ENCODE data around the gene HDAC4.

GRCh38 chr2:239398521-239398921 lies 2.3 kb downstream of the HDAC4 start:
- TF ChIP-seq CTCF (IDR thresholded peaks at IDR 0.05) (no peak), POLR2A (IDR thresholded peaks at IDR 0.05) (no peak)
